ENCODE data around the gene TBL1XR1.
"Not testable (repeated sequence)": the region's sequence is repeated elsewhere in the genome, so short reads cannot be mapped to it uniquely, and the experiment has no call there.

Gene TBL1XR1

DNA sequence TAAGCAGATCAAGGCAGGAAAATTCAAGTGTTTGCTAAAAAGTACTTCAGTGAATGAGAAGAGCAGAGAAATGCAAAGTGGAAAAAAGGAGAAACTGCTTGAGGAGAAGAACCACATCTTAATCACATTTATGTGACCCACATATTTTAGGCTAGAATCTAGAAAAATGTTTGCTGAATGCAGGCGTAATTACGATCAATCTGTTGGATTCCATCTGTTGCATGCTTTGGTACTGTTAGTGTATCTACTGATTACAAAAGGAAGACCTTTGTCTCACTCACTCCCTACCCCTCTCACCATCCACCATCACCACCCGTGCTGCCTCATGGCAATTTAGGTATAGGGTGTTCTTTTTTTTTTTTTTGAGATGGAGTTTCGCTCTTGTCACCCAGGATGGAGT lies 9.7 kb upstream of the TBL1XR1 start:
- no peak for DNase-seq

DNA sequence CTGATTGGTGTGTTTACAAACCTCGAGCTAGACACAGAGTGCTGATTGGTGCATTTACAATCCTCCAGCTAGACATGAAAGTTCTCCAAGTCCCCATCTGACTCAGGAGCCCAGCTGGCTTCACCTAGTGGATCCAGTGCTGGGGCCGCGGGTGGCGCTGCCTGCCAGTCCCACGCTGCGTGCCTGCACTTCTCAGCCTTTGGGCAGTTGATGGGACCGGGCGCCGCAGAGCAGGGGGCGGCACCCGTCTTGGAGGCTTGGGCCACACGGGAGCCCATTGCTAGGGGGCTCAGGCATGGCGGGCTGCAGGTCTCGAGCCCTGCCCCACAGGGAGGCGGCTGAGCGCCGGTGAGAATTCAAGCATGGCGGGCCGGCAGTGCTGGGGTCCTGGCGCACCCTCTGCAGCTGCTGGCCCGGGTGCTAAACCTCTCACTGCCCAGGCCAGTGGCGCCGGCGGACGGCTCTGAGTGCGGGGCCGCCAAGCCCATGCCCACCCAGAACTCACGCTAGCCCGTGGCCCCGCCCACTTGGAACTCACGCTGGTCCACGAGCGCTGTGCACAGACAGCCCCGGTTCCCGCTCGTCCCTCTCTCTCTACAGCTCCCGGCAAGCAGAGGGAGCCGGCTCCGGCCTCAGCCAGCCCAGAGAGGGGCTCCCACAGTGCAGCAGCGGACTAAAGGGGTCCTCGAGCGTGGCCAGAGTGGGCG lies 6.6 kb upstream of the TBL1XR1 start:
- DNase-seq: no peak

DNA sequence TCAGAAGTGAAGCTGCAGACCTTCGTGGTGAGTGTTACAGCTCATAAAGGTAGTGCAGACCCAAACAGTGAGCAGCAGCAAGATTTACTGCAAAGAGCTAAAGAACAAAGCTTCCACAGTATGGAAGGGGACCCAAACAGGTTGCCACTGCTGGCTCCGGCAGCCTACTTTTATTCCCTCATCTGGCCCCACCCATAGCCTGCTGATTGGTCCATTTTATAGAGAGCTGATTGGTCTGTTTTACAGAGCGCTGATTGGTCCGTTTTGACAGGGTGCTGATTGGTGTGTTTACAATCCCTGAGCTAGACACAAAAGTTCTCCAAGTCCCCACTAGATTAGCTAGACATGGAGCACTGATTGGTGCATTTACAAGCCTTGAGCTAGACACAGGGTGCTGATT lies 5.7 kb upstream of the TBL1XR1 start:
- not testable (repeated sequence) for DNase-seq

DNA sequence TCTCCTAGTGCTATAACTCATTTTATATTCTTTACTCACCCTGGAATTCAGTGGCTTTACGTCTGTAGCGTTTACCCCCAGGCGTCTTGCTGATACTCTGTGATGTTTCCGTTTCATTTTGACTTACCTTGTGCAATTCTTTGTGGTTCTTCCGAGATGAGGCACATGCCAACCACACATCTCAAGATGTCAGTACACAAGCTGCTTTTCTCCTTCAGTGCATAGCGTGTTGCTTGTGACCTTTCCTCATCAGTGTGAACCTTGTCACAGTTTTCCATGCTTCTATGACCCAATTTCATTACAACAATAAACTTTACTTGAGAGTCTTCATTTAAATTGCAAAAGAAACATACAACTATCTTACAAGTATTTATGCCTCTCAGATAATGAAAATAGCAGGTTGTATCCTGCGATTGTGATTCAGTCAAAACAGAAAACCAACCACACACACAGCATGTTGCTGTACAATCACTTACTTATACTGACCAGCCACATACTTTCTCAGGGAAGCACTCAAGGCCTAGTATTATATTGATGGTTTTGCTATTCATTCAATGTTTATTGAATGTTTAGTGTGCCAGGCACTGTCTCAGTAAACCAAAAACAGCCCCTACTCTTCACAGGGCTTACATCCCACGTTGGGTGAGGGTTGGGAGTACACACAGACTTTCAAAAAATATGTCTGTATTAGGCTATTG lies 4.6 kb upstream of the TBL1XR1 start:
- DNase-seq: no peak

DNA sequence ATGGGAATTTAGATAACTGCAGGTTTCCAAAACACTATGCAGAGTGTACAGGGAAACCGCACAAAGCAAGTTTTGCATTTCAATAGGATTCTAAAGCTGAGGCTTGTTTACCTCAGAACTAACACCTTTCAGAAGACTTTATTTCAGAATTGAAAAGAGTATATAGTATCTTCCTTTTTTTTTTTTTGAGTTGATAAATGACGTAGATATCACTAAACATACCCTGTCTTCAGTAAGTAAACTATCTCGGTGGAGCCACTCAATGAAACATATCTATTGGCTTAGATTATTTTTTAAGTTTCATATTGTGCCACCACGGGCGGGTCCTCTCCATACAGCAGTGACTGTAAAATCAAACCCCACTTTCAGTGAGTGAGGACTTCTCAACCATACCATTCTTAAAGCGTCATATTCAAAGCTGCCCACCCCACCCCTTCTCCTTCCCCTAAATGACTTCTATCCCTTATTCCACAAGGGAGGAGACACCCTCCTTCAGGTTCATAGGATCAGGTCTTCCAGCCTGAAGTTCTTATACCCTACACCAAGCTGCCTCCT lies 2.0 kb upstream of the TBL1XR1 start:
- DNase-seq: no peak

DNA sequence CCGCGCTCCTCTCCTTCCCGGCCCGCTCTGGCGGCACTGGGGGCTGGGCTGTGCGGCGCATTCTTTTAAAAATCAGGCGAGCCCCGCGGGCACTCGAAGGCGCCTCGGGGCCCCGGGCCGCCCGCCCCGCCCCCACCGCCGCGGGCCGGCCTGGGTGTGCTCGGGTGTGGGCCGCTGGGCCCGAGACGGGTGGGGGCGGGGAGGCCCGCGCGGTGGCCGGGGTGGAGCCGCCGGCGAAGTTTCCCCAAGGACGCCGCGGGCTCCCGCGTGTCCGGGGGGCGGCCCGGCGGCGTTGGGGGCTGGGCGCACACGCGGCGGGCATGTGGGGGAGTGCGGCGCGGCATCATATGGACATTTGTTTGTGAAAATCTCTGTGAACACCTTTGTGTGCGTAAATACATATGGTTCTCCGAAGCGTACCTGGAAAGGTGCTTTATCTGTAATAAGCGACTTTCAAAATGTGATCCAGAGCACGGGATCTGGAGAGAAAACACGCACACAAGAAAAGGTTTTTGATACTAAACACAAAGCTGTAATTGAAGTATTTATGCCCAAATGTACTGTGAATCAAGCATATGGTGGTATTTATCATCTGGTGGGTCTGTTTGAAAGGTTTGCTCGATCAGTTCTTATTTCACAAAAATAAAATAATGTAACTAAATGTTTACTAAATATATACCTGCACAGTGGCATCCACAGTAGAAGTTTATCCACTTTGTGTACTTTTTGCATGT lies 612 bp upstream of the TBL1XR1 start:
- DNase-seq: peak; percentile 98

DNA sequence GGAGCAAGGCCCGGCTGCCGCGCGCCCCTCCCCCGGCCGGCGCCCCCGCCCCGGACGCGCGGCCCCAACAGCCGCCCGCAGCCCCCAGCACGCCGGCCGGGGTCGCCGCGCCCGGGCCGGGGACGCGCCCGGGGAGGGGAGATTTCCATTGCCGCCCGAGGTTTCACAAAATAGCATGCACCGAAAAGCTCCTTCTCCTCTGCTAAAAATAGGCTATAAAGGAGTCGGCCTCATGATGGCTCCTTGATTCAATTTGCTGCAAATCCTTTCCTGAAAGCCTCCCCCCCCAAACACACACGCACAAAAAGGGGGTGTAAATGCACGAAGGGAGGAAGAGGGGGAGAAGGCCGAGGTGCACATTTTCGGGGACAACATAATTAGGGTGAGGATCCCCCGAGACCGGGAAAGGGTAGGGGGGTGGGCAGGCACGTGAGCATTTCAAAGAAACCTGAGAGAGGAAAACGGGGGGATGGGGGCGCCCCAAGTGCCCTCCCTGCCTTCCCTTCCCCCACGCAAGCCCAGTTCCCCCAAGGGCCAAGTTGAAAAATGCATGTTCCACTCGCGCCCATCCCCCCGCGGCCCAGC lies 734 bp downstream of the TBL1XR1 start:
- peak; percentile 86 for DNase-seq

DNA sequence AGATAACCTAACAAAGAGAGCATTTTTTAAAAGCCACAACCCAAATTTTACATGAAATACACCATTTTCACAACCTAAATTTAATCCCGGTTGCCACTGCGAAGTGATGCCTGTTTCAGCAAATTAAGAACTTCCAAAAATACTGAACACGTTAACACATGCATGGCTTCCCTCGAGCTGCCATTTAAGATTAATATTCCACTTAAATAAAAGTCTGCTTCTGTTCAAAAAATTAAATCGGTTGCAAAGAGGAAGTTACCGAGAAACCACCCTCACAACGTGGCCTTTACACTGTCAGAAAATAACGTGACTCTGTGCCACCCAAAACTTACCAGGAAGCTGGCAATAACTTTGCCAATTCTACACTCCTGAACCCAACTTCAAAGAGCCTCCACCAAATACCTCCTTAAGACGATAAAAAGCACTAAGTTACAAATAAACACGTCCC lies 1.2 kb downstream of the TBL1XR1 start:
- DNase-seq: peak; percentile 75

DNA sequence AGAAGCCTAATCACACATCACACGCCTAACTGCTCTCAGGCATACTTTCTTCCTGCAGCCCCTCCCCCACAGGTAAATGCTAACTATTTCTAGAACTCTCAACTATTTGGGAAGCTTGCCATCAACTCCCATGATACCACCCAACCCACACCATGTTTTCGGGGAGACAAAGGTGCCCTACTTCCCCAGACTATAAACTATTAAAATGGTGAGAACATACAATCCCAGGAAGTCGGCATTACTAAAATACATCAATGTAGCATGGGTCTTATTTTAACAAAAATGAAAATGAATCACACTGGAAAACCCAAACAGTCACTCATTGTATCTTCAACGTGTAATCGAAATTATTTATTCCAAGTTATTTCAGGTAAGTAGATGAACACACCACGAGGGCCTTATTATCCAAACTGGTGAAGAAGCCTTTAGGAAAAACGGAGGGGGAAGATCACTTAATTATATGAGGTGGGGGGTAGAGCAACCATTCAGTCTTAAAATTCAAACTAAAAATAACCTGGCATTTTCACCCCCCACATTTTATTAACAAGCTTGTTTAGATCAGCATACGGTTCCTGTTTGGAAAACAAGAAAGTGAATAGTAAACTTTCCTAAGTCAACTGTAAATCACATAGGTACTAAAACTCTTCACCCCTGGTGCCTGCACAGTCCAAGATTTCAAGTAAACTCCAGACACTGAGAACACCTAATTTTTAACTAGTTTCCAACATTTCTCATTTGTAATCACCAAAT lies 1.9 kb downstream of the TBL1XR1 start:
- DNase-seq: peak; percentile 83

DNA sequence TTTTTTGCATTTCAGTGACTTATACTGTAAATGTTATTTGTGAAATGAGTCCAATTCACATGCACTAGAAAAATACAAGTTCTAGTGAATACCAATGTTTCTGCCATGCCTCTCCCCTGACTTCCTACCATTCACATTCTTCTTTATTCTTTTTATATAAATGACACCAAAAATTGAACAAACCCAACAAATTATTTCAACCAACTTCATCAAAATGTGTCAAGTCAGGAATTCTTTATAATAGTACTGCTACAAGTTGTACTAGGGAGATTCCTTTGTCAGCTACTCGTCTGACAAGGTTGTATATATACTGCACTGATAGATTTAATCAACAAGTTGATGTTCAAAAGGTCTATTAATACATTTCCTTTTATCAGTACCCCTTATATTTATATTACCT lies 3.0 kb downstream of the TBL1XR1 start:
- no peak for DNase-seq

DNA sequence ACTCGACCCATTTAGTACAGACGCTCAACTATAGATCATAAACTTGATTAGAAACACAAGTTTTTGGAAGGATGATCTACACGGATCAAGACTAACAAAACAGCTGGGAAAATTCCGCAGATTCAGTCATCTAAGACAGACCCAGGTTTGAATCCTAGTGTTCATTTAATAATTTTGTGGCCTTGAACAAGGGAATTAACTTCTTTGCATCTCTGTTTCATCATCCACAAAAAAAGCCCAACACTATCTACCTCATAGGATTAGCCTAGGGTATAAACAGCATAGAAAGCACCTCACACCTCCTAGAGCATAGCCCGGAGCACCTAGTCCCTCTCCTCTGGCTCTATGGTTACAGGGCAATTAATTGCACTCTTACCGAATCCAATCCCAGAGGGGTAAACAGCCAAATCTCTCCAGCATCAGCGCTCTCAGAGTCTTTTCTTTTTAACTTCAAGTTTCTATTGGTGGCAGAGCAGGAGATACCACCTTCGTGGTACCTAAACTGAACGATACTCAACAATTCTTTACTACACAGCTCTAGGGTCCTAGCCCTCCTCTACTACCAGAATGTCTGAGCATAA lies 3.5 kb downstream of the TBL1XR1 start:
- DNase-seq: peak; percentile 61

DNA sequence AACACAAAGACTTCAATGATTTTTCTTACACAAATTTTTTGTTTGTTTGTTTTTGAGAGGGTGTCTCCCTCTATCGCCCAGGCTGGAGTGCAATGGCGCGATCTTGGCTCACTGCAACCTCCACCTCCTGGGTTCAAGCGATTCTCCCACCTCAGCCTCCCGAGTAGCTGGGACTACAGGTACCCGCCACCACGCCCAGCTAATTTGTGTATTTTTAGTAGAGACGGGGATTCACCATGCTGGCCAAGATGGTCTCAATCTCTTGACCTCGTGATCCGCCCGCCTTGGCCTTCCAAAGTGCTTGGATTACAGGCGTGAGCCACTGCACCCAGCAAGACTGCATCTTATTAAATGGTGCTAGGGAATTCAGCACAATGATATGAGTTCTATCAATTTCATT lies 4.0 kb downstream of the TBL1XR1 start:
- DNase-seq: not testable (repeated sequence)

DNA sequence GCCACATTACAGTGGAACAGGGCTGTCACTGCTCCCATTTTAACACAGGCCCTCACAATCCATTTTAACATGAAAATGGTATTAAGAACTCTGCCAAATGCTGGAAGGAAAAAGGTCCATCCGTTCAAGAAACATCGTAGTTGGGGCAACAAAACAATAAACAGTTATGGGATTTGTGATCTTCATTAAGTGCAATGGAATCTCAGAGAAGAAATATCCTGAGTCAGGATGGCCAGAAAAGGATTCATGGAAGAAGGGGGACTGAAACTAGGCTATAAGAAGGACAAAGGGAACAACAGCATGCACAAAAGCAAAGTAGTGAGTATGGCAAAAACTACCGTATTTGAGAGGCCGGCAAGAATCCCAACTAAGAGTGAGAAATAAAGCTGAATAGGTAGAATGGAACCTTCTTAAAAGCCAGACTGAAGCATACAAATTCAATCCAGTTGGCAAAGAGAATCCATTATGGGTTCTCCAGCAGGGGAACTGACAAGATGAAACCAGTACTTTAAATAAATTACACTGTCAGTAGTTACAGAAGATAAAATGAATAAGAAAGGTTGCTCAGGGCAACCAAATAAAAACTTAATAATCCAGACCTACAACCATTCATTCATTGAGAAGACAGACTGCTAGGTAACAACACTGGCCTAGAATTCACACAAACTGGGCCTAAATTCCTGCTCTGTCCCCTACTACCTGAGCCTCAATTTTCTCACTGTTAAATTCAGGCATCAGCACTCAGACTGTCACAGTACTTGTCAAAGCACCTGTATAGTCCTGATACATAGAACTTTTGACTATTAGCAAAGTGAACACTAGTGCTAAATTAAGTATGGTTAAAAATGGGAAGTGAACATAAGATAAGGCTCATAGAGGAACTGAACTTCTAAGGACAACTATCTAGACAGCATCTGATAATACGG lies 6.3 kb downstream of the TBL1XR1 start:
- DNase-seq: peak; percentile 20

DNA sequence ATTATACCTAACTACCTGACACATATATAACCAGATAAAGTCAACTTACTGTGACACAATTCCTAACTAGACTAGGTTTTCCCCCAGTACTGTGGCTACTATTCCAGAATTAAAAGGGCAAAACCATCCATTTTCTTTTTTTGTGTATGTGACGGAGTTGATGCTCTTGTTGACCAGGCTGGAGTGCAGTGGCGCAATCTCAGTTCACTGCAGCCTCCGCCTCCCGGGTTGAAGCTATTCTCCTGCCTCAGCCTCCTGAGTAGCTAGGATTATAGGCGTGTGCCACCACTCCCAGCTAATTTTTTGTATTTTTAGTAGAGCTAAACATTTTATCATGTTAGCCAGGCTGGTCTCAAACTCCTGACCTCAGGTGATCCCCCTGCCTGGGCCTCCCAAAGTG lies 7.1 kb downstream of the TBL1XR1 start:
- not testable (repeated sequence) for DNase-seq

DNA sequence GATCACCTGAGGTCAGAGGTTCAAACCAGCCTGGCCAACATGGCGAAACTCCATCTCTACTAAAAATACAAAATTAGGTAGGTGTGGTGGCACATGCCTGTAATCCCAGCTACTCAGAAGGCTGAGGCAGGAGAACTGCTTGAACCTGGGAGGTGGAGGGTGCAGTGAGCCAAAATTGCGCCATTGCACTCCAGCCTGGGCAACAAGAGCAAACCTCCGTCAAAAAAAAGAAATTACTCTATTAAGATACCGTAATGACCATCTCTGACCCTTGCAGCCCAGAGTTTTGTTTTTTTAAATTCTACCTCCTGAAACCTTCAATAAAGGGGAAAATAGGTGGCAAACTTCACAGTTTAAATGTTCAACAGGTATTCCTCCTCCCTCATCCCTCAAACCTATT lies 9.0 kb downstream of the TBL1XR1 start:
- not testable (repeated sequence) for DNase-seq

DNA sequence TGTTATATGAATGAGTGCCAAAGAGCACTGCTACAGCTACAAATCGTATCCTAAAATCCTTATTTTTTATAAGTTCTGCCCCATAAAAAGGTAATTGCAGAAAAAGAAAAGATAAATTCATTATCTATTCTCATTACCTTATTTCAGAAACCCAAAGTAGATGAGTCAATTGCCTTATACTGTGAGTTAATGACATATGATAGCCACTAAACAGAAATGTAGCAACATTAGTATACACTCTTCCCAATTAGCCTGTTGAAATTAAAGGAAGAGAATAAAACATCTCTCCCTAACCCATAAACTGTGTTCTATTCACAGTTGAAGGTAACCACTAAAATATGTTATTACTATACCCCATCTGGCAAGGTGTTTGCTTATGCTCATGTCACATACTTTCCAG lies 11.0 kb downstream of the TBL1XR1 start:
- peak; percentile 73 for DNase-seq

DNA sequence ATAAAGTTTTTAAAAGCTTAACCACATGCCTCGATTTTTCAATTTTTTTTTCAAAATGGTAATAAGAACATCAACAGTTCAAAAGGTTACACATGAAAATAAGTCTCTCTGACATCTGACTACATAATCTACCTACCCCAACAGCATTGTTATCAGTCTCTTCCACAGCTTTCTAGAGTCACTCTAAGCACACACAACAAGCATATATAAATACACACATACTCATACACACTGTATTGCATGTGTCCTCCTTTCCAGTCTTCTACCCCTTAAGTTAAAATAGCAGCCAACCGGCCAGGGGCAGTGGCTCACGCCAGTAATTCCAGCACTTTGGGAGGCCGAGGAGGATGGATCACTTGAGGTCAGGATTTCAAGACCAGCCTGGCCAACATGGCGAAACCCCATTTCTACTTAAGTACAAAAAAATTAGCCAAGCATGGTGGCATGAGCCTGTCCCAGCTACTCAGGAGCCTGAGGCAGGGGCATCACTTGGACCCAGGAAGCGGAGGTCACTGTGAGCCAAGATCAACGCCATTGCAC lies 12.2 kb downstream of the TBL1XR1 start:
- no peak for DNase-seq

DNA sequence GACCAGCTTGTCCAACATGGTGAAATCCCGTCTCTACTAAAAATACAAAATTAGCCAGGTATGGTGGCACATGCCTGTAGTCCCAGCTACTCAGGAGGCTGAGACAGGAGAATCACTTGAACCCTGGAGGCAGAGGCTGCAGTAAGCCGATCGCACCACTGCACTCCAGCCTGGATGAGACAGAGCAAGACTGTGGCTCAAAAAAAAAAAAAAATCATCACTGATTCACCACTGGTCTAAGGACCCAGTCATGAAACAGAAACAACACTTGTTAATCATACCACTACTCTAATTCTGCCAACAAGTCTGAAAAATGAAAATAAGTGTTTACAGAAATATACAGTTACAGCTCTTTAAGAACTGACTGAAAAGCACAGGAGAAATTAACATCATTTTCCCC lies 12.7 kb downstream of the TBL1XR1 start:
- DNase-seq: not testable (repeated sequence)

DNA sequence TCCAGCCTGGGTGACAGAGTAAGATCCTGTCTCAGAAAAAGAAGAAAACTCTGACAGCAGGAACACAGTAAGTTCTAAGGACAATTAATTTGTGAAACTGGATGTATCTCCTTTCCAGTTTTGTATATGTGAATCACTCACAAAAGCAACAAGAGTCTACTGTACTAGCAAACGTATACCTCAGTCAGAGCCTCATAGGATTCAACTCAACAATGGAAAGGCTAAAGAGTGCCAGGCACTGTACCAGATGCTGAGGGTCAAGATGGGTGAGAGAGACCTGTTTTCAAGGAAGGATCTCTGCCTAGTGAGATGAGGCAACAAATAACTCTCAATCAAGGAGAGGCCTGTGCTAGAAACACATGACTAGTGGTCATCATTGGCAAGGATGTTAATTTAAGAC lies 14.9 kb downstream of the TBL1XR1 start:
- no peak for DNase-seq

DNA sequence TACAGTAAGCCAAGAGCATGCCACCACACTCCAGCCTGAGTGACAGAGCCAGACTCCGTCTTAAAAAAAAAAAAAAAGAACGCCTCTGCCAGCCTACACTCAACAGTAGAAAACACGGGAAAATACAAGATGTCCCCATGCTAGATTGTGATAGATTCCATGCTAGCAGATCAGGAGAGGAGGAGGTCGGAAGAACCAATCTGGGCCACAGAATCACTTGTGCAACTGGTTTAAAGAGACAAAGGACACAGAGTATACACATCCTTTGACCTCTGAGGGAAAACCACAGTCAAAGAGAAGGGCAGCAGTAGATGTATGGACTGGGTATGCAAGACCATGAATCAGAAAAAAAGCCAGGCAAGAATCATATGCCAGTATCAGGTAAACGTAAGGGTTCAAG lies 15.9 kb downstream of the TBL1XR1 start:
- no peak for DNase-seq

DNA sequence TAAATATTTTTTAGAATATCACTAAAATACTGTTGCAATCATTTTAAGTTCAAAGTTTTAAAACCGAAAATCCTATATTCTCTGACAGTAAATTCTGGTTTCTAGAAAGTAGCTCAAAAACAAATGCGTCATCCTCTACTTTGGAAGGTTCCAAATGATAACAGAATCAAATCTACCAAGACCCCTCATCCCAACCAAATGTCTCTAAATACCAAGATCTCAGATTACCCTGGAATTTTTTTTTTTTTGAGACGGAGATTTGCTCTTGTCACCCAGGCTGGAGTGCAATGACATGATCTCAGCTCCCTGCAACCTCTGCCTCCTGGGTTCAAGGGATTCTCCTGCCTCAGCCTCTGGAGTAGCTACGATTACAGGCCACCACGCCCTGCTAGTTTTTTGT lies 16.8 kb downstream of the TBL1XR1 start:
- DNase-seq: no peak
